Activated CD4-positive, CD25-positive, alpha-beta regulatory T cell (primary cell): ENCODE data around the gene NRL.
"Not testable (repeated sequence)": the region's sequence is repeated elsewhere in the genome, so short reads cannot be mapped to it uniquely, and the experiment has no call there.

Source experiments
- DNase-seq, 4 experiments: peaks; one replicate each; lab custom pipeline; 2025; lab: John Stamatoyannopoulos, UW

Gene NRL

DNA sequence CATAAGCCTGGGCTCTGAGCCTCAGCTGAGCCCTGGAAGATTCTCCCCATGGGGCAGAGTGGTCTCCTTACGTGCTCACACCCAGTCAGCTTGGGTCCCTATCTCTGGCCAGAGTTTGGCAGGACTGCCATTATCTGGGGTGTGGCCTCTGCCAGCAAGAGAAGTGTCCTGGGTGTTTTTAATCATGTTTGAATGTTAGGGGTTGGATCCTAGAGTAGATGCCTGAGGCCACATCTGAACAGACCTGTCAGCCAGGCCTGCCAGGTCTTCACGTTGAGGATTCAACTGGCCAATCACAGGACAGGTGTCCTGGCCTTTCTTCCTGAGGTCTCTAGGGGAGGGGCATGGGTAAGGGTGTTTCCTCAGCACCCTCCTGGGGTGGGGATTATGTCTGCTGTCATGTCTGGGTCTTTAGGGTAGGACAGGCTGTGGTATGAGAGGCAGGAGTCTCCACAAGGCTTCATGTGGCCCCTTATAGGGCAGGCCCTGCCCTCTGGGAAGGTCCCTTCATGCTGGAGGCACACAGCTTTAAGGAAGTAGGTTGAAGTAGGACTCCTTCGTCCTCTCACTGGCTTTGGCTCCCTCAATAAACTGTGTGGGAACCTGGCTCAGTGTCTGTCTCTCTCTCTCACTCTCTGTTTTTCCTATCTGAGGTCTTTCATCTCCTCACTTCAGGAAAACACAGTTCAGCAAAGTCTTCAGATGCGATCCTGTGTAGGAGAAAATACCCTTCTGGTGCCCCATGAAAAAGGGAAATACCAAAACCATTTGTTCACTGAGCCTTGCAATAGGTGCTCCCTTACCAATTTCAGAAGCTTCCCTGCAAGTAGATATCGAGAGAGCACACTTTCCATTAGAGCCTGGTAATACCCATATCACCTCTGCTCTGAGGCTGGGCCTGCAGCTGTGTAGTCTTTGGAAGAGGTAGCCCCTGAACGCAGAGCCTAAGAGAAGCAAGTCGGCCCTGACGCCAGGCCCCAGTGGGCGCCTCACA lies 9.0 kb upstream of the NRL start:
- DNase-seq = no peak

DNA sequence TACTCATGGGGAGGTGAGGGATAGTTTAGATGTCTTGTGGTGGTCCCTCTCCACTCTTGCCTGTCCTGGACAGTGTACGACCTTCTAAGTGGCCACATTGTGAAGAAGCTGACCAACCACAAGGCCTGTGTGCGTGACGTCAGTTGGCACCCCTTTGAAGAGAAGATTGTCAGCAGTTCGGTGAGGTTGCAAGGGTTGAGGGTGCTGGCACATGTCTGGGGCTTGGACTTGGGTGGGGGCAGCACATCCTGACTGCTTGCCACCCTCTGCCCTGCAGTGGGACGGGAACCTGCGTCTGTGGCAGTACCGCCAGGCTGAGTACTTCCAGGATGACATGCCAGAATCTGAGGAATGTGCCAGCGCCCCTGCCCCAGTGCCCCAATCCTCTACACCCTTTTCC lies 8.1 kb upstream of the NRL start:
- no peak for DNase-seq

DNA sequence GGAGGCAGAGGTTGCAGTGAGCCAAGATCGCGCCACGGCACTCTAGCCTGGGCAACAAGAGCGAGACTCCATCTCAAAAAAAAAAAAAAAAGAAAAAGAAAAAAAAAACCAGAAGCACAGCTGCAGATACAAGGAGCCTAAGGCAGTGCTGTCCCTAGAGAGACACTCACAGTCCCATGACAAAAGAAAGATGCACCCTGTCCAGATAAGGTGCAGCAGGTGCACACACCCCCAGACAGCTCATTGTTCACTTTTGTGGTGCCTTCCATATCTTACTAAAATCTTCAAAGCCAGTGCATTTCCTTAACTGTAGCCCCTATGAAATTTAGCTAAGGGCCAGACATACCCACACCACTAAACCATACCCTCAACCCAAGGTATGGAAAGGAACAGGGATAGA lies 7.7 kb upstream of the NRL start:
- no peak for DNase-seq

DNA sequence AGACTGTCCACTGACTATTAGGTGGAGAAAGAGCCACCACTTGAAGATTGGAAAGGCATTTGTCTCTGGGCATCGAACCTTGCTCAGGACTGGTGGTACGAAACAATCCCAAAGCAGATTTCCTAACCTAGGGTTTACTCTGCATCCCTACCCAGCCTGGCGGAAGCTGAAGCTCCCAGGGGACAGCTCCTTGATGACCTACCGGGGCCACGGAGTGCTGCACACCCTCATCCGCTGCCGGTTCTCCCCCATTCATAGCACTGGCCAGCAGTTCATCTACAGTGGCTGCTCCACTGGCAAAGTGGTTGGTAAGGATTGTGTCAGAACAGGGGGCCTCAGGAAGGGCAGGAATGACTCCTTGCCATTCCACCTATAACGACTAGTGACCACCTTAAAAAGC lies 6.5 kb upstream of the NRL start:
- no peak for DNase-seq

DNA sequence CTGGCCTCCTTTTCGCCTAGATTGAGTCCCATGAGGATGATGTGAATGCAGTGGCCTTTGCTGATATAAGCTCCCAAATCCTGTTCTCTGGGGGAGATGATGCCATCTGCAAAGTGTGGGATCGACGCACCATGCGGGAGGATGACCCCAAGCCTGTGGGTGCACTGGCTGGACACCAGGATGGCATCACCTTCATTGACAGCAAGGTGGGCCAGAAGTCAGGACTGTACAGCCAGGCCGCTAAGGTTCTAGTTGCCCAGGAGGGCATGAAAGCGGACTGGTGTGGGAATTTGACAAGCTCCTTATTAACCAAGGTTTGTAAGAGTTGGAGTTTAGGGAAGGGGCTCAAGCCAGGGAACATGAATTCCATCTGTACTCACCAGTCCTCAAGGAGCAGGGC lies 4.9 kb upstream of the NRL start:
- no peak for DNase-seq

DNA sequence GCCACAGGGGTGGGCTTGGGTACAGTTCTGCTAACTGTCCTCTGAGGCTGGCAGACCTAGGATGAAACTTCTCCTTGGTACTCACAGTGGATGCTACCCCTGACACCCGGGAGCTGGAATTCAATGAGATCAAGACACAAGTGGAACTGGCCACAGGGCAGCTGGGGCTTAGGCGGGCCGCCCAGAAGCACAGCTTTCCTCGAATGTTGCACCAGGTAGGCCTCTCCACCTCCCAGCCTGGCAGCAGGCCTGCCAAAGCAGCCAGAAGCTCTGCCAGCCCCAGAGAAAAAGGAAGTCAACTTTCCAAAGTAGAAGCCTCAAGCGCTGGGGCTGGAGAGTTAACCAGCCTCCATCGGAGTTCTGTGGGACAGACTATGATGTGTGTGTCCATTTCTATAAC lies 2.4 kb upstream of the NRL start:
- DNase-seq = no peak

DNA sequence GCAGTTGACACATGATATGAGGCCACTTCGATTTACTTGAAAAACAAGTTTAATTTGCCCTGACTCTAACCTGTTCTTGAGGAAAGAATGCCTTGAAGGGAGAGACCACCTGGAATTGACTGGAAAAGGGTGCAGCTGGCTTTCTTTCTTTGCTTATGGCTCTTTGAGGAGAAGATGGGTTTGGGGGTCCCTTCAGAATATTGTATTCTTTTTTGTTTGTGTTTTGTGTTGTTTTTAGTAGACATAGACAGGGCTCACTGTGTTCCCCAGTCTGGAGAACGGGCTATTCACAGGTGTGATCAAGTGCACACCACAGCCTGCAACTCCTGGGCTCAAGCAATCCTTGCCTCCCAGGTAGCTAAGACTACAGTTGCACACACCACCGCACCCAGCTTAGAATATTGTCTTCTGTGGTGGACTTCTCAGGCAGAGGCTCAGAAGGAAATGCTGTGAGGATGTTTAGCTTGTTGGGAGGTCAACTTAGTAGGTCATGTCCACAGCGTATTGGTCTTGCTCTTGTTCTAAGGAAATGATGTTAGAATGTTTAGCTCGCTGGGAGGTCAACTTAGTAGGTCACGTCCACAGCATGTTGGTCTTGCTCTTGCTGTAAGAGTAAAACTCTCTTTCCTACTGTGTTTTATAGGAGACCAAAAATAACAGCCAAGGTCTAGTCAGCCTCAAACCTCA lies 1.5 kb upstream of the NRL start:
- DNase-seq = no peak

DNA sequence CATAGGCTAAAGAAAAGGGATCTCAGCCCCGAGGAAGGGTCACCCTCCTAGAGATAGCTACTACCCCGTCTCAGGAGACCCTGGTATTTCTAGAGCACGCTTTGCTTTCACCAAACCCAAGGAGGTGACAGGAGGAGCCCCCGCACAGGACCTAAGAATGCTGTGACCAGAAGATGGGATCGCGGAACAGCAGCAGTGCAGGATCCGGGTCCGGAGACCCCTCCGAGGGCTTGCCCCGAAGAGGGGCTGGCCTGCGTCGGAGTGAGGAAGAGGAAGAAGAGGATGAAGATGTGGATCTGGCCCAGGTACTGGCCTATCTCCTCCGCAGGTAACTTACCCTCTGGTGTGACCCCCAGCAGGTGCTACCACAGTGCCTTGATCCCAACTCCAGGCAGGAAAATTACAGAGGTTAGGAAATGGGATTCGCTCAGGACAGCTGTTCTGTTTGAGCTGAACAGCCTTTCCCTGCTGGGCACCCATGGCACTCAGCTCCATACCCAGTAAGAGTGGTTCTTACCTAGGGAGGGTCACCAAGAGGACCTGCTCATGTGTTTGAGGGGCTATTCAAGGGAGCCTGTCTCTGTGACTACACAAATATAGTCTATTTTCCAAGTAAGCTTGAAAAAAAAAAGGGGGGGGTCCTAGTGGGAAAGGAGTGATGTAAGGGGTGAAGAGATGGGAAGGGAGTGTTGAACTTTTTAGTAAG lies 826 bp upstream of the NRL start:
- DNase-seq = no peak

DNA sequence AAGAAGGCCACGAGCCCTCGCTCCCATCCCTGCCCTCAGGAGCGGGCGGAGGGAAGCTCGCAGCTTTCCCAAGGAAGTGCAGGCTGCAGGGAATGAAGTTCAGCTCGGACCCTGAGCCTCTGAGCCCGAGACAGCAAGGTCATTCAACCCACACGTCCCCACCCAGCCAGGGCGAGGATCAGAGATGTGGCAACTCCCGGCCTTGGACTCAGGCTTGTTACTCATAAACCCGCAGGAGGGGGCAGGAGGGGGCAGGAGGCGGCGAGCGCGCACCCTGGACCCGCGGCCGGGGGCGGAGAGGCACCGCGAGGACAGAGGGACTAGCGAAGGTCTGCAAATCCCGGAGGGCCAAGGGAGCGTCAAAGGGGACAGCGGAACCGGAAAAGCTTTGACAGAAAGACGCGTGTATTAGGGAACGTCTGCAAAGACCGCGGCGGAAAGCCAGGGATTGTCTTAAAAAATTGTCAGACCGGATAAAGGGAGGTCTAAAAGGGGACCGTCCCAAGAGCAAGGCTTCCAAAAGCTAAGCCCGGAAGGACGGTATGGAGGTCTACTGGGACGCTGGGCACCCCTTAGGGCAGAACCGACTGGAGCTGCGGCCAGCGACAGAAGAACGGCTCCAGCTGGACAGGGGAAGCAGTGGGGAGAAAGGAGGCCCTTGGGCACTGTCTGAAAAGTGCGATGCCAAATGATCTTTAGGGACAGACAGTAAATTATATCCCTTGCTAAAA lies 783 bp downstream of the NRL start:
- peak; percentile 41 to 65 (median 59) for DNase-seq

DNA sequence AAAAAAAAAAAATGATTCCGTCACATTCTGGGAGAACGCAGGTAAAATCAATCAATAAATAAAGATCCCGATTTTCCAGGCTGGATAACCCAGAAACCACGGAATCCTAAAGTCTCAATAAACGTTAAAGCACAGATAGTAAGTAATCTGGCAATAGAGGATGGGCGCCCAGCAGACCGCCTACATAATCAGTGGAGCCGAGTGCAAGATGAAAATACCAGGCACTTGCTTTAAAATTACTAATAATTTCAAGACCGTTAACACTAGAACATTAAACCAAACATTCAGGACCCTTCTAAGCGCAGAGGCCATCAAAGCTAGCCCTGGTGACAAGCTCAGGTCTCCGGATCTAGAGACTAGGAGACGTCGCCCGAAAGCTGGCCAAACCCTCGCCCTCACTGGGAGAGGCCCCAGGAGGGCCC lies 1.4 kb downstream of the NRL start:
- DNase-seq = no peak

DNA sequence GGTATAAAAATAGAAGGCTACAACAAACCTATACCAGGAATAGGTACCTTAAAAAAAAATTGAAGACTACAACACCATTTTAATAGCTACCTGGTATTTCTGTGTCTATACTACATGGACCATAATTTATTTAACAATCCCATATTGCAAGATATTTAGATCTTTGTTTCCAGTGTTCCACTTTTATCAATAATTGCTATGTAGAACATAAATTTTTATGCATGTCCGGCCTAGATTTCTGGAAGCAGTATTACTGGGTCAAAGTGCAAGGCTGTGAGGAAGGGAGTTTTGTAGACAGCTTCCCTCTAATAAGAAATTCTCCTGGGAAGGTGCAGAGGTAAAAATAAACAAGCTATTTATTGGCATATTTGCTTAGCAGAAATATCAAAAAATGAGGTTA lies 4.2 kb downstream of the NRL start:
- no peak for DNase-seq

DNA sequence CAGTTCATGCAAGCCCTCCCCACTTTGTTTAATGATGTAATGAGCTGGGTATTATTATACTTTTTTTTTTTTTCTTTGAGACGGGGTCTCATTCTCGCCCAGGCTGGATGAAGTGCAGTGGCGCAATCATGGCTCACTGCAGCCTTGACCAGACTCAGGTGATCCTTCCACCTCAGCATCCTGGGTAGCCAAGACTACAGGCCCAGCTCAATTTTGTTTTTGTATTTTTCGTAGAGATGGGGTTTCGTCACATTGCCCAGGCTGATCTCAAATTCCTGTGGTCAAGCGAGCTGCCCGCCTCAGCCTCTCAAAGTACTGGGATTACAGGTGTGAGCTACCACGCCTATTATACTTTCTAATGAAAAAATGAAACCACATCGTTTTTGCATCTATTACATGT lies 4.7 kb downstream of the NRL start:
- DNase-seq = no peak

DNA sequence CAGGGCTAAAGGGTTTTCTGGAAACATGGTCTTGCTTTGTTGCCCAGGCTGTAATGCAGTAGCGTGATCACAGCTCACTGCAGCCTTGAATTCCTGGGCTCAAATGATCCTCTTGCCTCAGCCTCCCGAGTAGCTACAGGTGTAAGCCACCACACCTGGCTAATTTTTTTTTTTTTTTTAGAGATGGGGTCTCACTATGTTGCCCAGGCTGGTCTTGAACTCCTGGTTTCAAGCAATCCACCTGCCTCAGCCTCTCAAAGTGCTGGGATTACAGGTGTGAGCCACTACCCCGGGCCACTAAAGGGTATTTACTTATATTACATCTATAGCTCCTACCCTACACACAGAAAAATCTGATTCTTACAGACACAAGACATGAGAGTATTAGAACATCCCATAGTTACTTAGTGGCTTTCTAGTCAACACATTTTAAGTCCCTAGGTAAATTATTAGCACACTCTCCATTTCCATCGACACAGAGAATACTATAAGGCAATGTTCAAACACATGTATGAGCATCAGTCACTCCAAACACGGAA lies 6.3 kb downstream of the NRL start:
- DNase-seq = no peak

DNA sequence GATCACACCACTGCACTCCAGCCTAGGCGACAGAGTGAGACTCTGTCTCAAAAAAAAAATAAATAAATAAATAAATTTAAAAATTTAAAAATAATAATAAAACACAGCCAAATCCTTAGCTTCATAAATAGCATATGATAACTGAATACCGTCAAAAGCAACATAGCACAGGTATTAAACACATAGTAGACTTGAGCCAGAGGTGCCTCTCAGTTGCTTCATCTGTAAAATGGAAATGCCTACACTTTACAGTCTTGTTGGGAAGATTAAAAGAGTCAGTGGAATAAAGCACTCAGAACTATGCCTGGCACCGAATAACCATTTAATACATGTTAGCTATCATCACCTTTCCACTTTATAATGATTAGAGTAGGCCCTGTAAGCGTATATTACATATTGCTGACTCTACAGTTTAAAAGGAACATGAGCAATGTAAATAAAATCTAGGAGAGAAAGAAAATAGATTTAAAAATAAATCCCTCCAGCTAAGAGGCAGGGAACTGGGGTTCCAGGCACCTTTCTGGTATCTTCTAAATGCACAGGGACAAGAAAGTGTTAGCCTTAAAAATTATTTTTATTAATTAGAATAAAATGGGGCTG lies 8.0 kb downstream of the NRL start:
- no peak for DNase-seq

DNA sequence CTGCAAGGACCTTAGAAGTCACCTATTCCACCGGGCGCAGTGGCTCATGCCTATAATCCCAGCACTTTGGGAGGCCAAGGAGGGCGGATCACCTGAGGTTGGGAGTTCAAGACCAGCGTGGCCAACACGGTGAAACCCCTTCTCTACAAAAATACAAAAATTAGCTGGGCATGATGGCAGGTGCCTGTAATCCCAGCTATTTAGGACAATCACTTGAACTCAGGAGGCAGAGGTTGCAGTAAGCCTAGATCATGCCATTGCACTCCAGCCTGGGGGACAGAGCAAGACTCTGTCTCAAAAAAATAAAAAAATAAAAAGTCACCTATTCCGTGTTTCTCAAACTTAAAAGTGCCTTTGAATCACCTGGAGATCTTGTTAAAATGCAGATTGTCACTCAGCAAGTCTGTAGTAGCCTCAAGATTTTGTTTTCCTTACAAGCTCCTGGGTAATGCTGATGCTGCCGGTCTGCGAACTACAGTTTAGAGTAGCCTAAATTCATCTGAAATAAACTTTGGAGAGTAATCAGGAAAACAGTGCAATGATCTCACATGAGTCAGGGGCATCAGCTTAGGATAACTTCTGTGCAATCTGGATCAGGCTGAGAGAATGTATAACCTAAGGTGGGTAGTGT lies 9.0 kb downstream of the NRL start:
- DNase-seq = not testable (repeated sequence)

DNA sequence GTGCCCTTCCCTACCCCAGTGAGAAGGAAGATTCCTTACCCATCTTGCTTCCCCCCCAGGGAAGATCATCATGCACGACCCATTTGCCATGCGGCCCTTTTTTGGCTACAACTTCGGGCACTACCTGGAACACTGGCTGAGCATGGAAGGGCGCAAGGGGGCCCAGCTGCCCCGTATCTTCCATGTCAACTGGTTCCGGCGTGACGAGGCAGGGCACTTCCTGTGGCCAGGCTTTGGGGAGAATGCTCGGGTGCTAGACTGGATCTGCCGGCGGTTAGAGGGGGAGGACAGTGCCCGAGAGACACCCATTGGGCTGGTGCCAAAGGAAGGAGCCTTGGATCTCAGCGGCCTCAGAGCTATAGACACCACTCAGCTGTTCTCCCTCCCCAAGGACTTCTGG lies 11.3 kb downstream of the NRL start:
- no peak for DNase-seq

DNA sequence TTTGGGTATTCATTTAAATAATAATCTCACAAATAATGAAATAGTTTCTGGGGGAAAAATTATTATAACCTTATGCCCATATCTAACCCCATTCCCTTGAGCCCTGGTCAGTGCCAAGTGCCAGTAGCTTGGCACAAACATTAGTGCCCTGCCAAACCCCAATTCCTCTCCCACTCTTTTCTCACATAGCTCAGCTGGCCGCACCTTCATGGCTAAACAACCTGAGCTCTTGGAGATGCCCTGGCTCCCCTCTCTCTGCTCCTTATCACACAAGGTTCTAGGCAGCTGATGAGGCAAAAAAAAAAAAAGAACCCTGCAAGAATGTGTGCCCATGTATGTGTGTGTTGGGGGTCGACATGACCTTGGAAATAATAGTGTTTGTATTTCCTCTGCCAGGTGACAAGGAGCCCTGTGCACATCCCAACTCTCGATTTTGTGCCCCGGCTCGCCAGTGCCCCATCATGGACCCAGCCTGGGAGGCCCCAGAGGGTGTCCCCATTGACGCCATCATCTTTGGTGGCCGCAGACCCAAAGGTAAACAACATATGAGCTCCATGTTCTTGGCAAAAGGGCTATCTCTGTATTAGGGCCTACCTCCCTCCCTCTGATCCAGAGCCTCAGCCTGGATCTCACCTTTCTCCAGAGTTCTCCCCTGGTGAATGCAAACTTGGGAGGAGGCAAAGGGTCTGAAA lies 12.2 kb downstream of the NRL start:
- no peak for DNase-seq

DNA sequence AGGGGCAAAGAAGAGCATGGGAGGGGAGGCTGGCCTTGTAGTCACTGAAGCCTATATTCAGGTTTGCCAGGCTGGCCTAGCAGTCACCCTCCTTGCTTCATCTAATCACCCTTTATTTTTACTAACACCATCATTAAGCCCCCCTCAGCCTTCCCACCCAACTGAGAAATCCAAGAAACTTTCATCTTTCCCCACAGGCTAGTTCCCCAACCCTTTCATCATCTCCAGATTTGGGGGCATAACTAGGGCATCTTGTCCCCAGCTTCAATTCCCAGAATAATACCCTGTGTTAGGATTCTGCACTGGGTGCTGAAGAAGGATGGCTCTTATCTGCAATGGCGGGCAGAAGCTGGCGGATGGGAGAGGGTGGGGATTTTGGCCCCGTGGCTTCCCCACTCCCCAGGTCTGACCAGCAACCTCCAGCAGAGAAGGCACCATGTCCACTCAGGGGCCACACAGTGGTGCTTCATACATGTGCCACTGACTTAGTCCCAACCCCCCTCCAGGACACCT lies 13.7 kb downstream of the NRL start:
- DNase-seq = no peak

DNA sequence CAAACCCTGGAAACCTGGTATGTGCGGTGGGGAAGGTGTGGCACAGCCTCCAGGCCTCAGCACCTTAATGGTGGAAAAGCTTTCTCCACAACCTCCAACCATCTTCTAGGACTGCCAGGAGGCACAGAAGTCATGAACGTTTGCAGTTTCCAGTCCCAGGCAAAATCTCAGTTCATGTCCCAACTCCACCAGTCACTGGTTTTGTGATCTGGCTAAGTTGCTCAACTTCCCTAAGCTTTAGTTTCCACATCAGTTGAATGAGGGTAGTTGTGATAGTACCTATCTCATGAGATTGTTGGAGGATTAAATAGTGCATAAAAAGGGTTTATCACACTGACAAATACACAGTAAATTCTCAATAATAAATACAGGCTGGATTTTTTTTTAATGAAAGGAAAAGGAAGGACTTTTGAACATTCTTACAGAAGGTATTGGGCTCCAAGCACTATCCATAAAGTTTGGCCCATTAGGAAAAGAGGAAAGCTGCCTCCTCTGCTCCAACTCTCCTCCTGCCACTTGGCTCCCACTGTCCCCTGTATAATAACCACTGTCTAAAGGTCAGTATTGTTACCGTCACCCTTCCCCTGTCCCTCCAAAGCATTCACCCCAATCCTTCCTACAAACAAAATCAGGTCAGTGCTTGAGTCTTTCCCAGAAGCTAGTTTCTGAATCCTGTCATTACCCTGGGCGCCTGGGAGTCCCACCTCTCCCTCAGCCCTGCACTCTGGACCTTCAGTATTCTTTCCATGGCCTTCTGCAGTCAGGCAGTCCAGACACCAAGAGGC lies 14.4 kb downstream of the NRL start:
- no peak for DNase-seq
